HG03558 (cell line): Measurements from ENCODE around the gene DMC1.

Source experiments
- ATAC-seq: cut with Tn5 transposase; IDR thresholded peaks from one replicate; pipeline ENCODE4 v1.9.1; 2021; ENCODE audit warnings: moderate number of reproducible peaks; ENCODE audit not compliant: unreplicated experiment; ENCODE audit errors: extremely low read depth

DMC1 gene

GRCh38 chr22:38504731-38505540 lies 65.0 kb downstream of the DMC1 start:
- ATAC-seq = no peak

GRCh38 chr22:38503021-38503420 lies 67.0 kb downstream of the DMC1 start:
- no peak for ATAC-seq

- ATAC-seq = no peak
These were observed 67.9 kb downstream of the DMC1 start for GRCh38 chr22:38501797-38502672.

- no peak for ATAC-seq
These were observed 72.1 kb downstream of the DMC1 start for GRCh38 chr22:38497869-38498268.

GRCh38 chr22:38494939-38495338 lies 75.0 kb downstream of the DMC1 start:
- no peak for ATAC-seq

- ATAC-seq = no peak
These were observed 75.5 kb downstream of the DMC1 start for GRCh38 chr22:38494498-38494897.

- no peak for ATAC-seq
These were observed 78.2 kb downstream of the DMC1 start for GRCh38 chr22:38491707-38492348.

- no peak for ATAC-seq
These were observed 79.1 kb downstream of the DMC1 start for GRCh38 chr22:38490915-38491314.

- no peak for ATAC-seq
These were observed 79.5 kb downstream of the DMC1 start for GRCh38 chr22:38490475-38490874.

GRCh38 chr22:38489561-38490145 lies 80.3 kb downstream of the DMC1 start:
- no peak for ATAC-seq

- ATAC-seq = no peak
These were observed 80.8 kb downstream of the DMC1 start for GRCh38 chr22:38489142-38489541.

- no peak for ATAC-seq
These were observed 82.0 kb downstream of the DMC1 start for GRCh38 chr22:38487946-38488345.

- ATAC-seq = no peak
These were observed 84.2 kb downstream of the DMC1 start for GRCh38 chr22:38485783-38486182.

- ATAC-seq = no peak
These were observed 85.7 kb downstream of the DMC1 start for GRCh38 chr22:38484244-38484643.

- no peak for ATAC-seq
These were observed 87.2 kb downstream of the DMC1 start for GRCh38 chr22:38482662-38483308.

GRCh38 chr22:38481871-38482332 lies 88.1 kb downstream of the DMC1 start:
- ATAC-seq = no peak

- ATAC-seq = no peak
These were observed 88.7 kb downstream of the DMC1 start for GRCh38 chr22:38481162-38481870.

- ATAC-seq = no peak
These were observed 90.7 kb downstream of the DMC1 start for GRCh38 chr22:38479096-38479837.

- ATAC-seq = no peak
These were observed 92.4 kb downstream of the DMC1 start for GRCh38 chr22:38477585-38477984.
